Uterus (tissue), 2 donors: ENCODE data around the gene PRAMEF12.
"Not testable (repeated sequence)": the region's sequence is repeated elsewhere in the genome, so short reads cannot be mapped to it uniquely, and the experiment has no call there.

Source experiments
- POLR2A ChIP-seq, 2 donors: fragments of 450-650 bp; IDR thresholded peaks; one replicate each; pipeline ENCODE4 v1.6.1; 2016; ENCODE audit warnings: antibody characterized with exemption in 2 of 2, mild to moderate bottlenecking in 1 of 2, moderate library complexity in 1 of 2
- TF ChIP-seq, protein P1 (sequence below), 4 experiments: fragments of 200-600 bp in 2 of 4; fragments of 450-650 bp in 2 of 4; sonication (generic) in 2 of 4; IDR thresholded peaks; one replicate each; pipeline ENCODE4 v1.5.1; 2016 to 2019; ENCODE audit warnings: antibody characterized with exemption in 4 of 4, mild to moderate bottlenecking in 2 of 4, moderate library complexity in 1 of 4

GRCh38 chr1:12791097-12791496 lies 17.6 kb downstream of the PRAMEF12 start, which contains the start of gene PRAMEF1:
- TF ChIP-seq, protein P1, sequence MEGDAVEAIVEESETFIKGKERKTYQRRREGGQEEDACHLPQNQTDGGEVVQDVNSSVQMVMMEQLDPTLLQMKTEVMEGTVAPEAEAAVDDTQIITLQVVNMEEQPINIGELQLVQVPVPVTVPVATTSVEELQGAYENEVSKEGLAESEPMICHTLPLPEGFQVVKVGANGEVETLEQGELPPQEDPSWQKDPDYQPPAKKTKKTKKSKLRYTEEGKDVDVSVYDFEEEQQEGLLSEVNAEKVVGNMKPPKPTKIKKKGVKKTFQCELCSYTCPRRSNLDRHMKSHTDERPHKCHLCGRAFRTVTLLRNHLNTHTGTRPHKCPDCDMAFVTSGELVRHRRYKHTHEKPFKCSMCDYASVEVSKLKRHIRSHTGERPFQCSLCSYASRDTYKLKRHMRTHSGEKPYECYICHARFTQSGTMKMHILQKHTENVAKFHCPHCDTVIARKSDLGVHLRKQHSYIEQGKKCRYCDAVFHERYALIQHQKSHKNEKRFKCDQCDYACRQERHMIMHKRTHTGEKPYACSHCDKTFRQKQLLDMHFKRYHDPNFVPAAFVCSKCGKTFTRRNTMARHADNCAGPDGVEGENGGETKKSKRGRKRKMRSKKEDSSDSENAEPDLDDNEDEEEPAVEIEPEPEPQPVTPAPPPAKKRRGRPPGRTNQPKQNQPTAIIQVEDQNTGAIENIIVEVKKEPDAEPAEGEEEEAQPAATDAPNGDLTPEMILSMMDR (IDR thresholded peaks at IDR 0.05): not testable (repeated sequence)
- TF ChIP-seq POLR2A (IDR thresholded peaks at IDR 0.05): not testable (repeated sequence)
